Dedifferentiated amniotic fluid mesenchymal stem cell (primary cell): ENCODE measurements around the gene HIPK2.
"Not testable (repeated sequence)": the region's sequence is repeated elsewhere in the genome, so short reads cannot be mapped to it uniquely, and the experiment has no call there.

ENCODE experiments used
- DNase-seq: peaks from one replicate; pipeline ENCODE4 v3.0.0-alpha.2; 2016; ENCODE audit errors: extremely low spot score

HIPK2 gene

GRCh38 chr7:139568346-139568675, 209.5 kb downstream of the HIPK2 start:
- no peak for DNase-seq

GRCh38 chr7:139567647-139568345, 210.0 kb downstream of the HIPK2 start:
- DNase-seq, result no peak

DNA sequence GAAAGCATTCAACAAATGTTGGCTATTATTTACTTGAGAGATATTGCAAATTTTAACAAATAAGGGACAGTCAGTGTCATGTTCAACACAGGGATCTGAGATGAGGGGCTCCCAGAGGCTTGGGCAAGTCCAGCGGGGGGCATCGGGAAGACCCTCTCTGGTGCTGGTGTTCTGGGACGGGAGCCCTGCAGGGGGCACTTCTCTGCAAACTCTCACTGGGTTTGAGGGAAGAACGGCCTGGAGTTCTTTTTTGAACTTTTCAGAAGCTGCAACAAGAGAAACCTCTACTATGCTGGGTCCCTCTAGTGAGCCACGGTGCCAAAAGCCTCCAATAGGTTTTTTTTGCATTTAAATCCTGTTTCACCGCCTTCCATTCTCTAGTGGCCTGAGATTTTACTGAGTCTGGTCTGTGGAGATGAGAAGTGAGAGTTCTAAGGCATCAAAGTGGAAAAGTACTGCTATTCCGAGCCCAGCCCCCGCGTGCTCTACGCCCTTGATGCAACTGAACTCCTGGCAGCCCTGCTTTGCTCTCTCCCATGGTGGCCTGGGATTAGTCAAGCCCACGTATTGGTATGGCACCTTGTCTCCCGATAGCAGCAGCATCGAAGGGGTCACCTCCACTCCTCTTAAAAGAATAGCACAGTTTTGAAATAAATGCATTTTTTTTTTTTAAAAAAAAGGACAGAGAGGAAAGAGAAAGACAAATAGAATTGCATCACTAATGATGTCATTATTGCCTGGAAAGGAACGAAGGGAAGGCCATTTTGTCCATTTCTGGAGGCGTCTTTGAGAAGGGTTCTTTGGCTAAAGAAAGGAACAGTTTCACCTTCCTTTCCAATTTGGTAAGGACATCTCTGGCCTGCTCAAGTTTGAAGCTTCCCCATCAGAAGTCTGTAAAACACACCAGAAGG, 210.8 kb downstream of the HIPK2 start:
- DNase-seq, result no peak

GRCh38 chr7:139566075-139566474, 211.7 kb downstream of the HIPK2 start:
- DNase-seq, result no peak

GRCh38 chr7:139563856-139564255, 213.9 kb downstream of the HIPK2 start:
- no peak for DNase-seq

- no peak for DNase-seq
These were observed 214.7 kb downstream of the HIPK2 start for GRCh38 chr7:139562961-139563565.

- no peak for DNase-seq
These were observed 215.3 kb downstream of the HIPK2 start for GRCh38 chr7:139562491-139562890.

GRCh38 chr7:139560678-139561077, 217.1 kb downstream of the HIPK2 start:
- DNase-seq, result no peak

DNA sequence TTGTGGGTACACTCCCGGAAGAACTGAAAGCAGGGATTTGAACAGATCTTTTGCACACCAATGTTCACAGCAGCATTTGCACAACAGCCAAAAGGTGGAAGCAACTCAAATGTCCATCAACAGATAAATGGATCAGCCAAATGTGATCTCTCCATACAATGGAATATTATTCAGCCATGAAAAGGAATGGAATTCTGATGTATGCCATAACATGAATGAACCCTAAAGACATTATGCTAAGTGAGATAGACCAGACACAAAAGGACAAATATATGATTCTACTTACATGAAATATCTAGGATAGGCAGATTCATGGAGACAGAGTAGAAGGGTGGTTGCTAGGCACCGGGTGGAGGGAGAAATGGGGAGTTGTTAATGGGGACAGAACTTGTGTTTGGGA, 217.6 kb downstream of the HIPK2 start:
- DNase-seq, result no peak

GRCh38 chr7:139559364-139560105, 218.3 kb downstream of the HIPK2 start:
- no peak for DNase-seq

DNA sequence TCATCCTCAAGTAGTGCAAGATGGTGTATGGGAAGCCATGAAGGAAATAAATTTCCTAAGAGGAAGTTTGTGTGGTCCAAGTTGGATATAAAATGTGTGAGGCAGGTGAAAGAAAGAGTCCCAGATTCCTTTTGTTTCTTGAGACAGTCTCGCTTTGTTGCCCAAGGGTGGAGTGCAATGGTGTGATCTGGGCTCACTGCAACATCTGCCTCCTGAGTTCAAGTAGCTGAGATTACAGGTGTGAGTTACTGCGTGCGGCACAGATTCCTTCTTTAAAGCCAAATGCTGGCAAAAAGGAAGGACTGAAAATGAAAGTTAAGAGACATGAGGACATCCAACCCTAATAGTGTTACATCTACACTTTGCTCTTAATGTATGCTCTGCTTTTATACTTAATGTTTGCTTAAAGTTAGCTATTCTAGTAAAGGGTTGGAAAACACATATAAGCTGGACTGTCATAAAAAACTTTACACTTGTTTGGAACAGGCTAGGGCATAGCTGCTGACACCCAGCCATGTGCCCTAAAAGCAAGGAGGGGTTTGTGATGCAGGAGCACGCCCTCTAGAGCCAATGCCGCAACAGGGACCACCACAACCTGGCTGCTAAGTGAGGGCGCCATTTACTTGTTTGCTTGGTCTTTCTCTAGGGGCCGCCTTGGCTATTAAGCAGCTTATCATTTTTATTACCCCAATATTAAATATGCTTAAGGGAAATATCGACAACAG, 219.8 kb downstream of the HIPK2 start:
- no peak for DNase-seq

GRCh38 chr7:139553991-139554700, 223.7 kb downstream of the HIPK2 start:
- not testable (repeated sequence) for DNase-seq

DNA sequence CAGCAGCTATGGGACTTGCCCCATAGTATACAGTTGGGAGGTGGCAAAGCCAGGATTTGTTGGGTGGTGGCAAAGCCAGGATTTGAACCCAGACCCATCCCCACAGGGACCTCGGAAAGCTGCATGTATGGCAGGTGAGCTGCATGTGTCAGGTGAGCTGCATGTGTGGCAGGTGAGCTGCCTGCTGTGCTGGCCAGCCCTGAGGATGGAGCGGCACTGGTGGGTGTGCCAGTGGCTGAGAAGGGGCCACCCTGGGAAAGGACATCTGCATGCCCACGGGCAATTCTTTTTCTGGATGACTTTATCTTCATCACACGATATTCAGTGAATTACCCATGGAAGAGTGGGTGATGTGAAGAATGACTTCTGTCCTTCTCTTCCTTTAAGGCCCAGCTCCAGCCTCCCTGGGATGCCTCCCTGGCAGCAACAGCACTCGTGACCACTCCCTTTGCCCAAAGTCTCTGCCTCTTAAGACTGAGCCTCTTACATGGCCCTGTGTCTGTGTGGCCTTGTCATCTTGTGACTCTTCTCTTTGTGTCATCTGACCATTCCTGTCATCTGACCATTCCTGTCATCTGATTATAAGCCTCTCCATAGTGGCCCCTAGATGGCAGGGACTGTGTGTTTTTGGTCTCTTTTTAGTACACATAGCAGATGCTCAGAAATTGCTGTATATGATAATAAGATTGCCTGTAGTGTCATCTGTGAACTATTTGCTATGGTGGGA, 229.3 kb downstream of the HIPK2 start:
- no peak for DNase-seq

GRCh38 chr7:139544645-139545044, 233.2 kb downstream of the HIPK2 start:
- no peak for DNase-seq

- no peak for DNase-seq
These were observed 233.8 kb downstream of the HIPK2 start for GRCh38 chr7:139543801-139544603.

GRCh38 chr7:139542308-139543151, 235.3 kb downstream of the HIPK2 start:
- no peak for DNase-seq

DNA sequence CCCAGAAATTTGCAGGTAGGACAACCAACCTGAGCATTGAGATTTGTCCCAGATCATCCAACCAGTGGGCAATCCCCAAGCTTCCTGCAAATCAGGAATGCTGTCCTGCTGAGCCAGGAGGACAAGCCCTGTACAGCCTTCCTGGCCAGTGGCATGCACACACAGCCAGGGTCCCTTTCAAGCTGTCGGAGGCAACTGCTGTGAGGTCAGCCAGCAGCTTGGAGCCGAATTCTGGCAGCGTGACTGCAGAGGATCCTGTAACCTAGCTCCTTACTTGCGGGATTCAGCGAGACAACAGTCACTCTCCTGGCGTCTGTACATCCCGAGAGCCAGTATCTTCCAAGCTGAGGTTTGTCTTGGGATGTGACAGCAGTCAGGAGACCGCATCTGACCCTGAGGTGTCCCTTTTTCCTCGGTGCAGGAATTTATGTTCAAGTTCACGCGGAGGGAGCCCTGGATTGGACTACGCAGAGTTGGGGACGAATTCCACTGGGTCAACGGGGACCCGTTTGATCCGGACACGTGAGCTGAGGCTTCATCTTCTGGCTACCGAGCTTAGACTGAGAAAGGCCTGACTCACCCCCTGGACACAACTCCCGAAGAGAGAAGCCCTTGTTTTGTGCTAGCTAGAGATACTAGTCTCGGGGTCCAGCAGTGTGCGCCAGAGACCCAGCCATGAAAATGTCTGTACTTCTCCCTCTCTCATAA, 236.0 kb downstream of the HIPK2 start:
- no peak for DNase-seq

- no peak for DNase-seq
These were observed 237.6 kb downstream of the HIPK2 start for GRCh38 chr7:139540203-139540602.
